ENCODE results near the gene GABARAP.

The GABARAP gene

DNA sequence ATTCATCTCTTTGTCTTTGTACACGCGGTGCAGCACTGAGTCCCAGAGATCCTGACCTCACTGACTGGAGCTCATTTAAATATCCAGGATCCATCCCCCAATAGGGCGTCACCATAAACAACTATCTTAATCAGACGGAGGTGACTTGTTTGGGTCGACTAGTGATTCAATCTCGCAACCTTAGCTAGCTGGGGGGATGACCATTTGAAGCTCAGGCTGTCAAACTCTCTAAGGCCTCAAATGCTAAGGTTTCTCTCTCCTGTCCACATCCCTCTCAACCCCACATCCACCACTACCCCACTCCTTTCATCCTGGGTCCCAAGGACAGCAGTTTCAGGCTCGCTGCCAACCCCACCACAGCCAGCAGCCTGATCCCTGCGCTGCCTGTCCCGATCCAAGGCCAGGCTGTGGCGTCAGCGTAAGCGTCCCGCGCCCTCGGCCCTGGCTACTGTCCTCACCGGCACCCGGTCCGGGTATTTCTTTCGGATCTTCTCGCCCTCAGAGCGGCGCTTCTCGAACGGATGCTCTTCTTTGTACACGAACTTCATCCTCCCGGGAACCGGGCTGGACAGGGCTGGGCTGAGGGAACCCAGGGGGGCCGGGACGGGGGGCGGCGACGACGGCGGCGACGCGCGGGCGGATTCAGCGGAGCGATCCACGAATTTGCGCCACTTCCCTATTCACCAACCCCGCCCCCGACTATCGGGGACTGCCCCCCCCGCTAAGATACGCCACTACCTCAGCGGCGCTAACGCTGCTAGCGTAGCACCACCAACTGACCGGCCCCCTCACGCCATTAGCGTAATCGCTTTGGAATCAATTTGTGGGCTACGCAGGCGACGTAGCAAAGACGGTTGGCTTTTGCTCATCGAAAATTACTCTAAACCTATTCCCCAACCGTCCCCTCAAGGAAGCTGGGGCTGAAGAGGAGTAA, at the start of gene GABARAP:
GABARAP (minus strand) TSS at position 667 of the 934 bp plus-strand sequence; CDS start at position 548, 119 bp downstream.
- DNase-seq (ENCODE audit: low spot score) = peak; percentile 85

DNA sequence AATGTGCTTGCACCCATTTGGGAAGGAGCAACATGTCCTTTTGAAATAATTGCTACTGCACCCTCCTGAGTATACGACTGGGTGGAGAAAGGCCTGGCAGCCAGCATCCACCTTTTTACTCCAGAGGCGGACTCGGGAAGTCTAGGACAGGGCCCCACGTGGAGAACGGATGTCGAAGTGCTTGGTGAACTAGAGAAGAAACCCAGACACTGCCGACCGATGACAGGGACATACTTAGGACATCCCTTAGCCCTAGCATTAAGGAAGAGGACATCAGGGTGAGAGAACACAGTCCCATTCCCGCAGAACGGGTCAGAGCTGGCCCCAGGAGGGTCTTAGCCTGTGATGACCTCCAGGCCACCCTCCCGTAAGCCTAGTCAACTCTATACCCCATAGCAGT, 48.4 kb upstream of the GABARAP start:
- no peak for DNase-seq (ENCODE audit: low spot score)

- no peak for DNase-seq (ENCODE audit: low spot score)
Observed at GRCh38 chr17:7290166-7290565, 47.9 kb upstream of the GABARAP start.

DNA sequence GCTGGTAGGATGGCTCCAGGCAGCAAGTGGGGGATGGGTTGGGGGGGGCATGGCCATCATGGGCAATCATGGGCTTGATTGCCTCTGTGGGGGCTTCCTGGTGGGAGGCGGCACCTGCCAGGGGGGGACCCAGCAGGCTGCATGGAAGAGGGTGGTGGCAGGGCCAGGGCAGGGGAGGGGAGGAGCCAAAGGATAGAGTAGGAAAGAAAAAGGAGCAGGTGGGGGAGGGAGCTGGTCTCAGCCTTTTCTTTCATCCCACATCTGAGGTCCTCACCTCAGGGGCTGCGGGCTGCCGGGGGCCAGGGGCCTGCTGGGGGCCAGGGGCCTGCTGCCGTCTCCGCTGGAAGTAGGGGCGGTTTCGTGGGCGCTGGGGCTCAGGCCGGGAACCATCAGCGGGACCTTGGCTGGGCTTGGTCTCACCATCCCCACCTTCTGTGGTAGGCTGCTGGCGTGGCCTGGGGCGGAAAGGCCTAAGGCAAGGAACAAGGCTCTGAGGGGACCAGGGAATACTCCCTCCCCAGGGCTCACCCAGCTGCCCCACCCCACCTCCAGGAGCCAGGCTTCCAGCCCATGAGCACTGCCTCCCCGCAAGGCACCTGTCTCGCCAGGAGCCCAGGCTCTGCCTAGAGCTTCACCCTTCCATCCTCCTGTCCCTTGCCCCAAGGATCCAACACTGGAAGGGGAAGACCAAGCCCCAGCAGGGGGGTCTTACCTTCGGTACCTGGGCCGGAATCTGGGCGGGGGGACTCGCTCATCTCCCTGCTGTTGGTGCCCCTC, 47.2 kb upstream of the GABARAP start:
- no peak for DNase-seq (ENCODE audit: low spot score)

- DNase-seq (ENCODE audit: low spot score) = no peak
Observed at GRCh38 chr17:7285679-7286078, 43.4 kb upstream of the GABARAP start.

- DNase-seq (ENCODE audit: low spot score) = no peak
Observed at GRCh38 chr17:7284911-7285310, 42.7 kb upstream of the GABARAP start.

DNA sequence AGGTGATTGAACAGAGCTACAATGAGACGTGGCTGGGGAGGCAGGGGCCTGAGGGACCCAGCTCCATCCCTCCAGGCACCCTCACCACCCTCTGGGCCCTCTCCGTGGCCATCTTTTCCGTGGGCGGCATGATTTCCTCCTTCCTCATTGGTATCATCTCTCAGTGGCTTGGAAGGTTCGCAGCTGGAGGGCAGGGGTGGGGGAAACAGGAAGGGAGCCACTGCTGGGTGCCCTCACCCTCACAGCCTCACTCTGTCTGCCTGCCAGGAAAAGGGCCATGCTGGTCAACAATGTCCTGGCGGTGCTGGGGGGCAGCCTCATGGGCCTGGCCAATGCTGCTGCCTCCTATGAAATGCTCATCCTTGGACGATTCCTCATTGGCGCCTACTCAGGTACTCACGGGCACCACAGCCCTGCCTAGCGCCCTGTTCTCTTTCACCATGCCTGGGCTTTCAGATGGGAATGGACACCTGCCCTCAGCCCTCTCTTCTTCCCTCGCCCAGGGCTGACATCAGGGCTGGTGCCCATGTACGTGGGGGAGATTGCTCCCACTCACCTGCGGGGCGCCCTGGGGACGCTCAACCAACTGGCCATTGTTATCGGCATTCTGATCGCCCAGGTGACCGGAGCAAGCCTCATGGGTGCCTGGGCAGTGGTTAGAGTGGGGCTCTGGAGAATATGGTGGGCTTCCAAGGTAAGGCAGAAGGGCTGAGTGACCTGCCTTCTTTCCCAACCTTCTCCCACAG, 41.4 kb upstream of the GABARAP start:
- DNase-seq (ENCODE audit: low spot score) = no peak

DNA sequence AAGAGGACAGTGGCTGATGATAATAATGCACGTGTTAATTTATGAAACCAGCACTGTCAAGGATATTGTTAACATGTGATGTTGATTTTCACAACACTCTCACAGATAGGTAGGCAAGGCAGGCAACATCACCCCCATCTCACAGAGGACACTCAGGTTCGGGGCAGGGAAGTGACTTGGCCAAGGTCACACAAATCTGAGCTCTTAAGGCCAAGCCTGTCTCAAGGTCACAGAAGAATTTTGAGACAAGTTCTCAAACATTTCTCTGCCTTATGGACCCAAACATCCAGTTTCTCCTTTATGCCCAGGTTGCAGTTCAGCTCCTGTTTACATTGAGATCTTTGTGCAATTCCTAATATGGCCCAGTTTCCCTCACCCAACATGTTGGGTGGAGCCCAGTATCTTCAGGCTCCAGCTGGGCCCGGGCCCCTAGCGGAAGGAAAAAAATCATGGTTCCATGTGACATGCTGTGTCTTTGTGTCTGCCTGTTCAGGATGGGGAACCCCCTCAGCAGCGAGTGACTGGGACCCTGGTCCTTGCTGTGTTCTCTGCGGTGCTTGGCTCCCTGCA, 40.6 kb upstream of the GABARAP start:
- no peak for DNase-seq (ENCODE audit: low spot score)

- no peak for DNase-seq (ENCODE audit: low spot score)
Observed at GRCh38 chr17:7281953-7282751, 39.9 kb upstream of the GABARAP start.

GRCh38 chr17:7281074-7281952, 39.1 kb upstream of the GABARAP start, which contains the start of gene SLC2A4:
SLC2A4 (plus strand) TSS chr17:7281718; CDS start chr17:7281935, 217 bp downstream.
- peak; percentile 95 for DNase-seq (ENCODE audit: low spot score)

- DNase-seq (ENCODE audit: low spot score) = peak; percentile 87
Observed at GRCh38 chr17:7280519-7281073, 38.3 kb upstream of the GABARAP start.

GRCh38 chr17:7279448-7279847, 37.2 kb upstream of the GABARAP start:
- no peak for DNase-seq (ENCODE audit: low spot score)

GRCh38 chr17:7266784-7267183, 24.5 kb upstream of the GABARAP start:
- no peak for DNase-seq (ENCODE audit: low spot score)

- DNase-seq (ENCODE audit: low spot score) = no peak
Observed at GRCh38 chr17:7263801-7264078, 21.5 kb upstream of the GABARAP start.

- DNase-seq (ENCODE audit: low spot score) = peak; percentile 18
Observed at GRCh38 chr17:7262935-7263800, 20.9 kb upstream of the GABARAP start.

DNA sequence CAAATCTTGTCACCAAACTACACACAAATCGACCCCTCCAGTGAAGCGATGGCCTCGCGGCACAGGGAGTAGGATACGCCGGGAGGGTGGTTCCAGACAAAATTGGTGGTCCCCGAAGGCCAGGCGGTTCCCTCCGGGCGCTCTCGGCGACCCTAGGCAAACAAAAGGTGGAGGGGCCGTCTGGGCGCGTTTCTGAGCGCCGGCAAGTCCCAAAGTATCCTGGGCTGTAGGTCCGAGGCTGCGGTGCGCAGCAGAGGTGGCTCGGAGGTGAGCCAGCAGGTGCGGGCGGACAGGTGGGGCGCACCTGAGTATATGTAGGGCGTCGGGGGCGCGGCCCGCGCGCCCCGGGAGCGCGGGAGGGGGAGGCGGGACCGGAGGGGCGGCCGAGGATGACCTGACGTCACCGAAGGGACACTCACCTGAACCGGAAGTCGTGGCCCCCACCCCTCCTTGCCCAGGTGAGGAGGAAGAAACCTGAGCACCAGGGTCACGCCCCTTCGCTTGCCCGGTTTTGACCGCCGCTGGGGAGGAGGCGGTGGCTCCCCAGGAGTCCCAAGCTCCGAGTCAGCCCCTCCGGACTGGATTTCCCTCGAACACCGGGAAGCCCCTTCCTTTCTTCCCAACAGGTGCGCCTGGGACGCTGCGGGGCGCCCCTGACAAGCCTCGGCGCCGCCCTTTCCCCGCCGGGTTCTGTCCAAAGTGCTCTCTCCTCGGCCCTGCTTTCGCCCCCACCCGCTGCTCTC, 20.1 kb upstream of the GABARAP start, which contains the start of gene CLDN7:
CLDN7 (minus strand) TSS at position 287 of the 743 bp plus-strand sequence. CDS start 435 bp downstream, outside the sequence.
- DNase-seq (ENCODE audit: low spot score) = no peak

DNA sequence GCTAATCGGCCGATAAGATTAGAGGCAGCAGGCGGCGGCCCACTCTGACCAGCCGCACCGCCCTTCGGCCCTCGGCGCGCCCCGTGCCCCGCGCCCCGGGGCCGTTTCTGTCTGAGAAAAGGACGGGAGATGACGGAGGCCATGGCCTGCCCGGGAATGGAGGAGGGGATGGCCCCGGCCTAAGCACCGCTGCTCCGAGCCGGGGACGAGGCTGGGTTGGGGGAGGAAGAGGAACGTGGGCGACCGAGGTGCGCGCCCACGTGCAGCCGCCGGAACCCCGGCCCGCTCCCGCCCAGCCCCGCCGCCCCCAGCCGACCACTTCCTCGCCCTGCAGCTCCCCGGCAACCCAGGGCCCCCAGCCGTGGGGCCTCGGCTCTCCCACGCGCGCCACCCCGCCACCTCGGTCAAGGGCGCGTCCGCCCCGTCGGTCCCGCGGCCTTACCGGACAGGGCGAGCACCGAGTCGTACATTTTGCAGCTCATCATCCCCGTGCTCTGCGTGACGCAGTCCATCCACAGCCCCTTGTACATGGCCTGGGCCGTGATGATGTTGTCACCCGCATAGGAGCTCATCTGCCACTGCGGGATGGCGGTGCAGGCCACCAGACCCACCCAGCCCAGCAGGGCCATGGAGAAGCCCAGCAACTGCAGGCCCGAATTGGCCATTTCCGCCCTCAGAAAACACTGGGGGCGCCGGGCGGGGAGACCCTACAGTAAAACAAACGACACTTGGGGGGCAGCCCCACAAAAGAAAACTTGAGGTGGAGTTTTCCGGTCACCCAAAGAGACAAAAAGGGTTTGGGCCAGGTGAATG, 19.3 kb upstream of the GABARAP start:
- DNase-seq (ENCODE audit: low spot score) = peak; percentile 36

Data from germinal center (tissue), 1 donor.